Activated T-cell treated with anti-CD3 and anti-CD28 coated beads, Interleukin-2, amount 50 U/mL, for 4 hours (primary cell): ENCODE results near the gene GRB2. TPM values are rescaled to one million over a fixed set of nuclear protein-coding genes. Genes with fewer than 3 reads are reported as not detected.

Source experiments
- ATAC-seq, 2 donors: fragments of 200-7000 bp; cut with Tn5 transposase; one replicate each; pipeline ENCODE4 v1.10.0; 2021
- DNase-seq: peaks from one replicate; pipeline ENCODE4 v3.0.0-alpha.2; 2020
- H3K27me3 Mint-ChIP-seq: one replicate; pipeline ENCODE4 v1.8.0; 2021; ENCODE audit warnings: low read depth, mixed read lengths
- H3K36me3 Mint-ChIP-seq: one replicate; pipeline ENCODE4 v1.8.0; 2022; ENCODE audit warnings: mixed read lengths; ENCODE audit not compliant: insufficient read depth
- H3K4me1 Mint-ChIP-seq: one replicate; pipeline ENCODE4 v1.8.0; 2021; ENCODE audit warnings: low read depth, mixed read lengths
- H3K4me3 Mint-ChIP-seq: one replicate; pipeline ENCODE4 v1.8.0; 2021; ENCODE audit warnings: mild to moderate bottlenecking, moderate library complexity, mixed read lengths
- H3K9me3 Mint-ChIP-seq: one replicate; pipeline ENCODE4 v1.8.0; 2021; ENCODE audit warnings: mixed read lengths
- total RNA-seq, 3 donors: library from RNA; stranded (reverse); gene quantifications; one replicate each; pipeline ENCODE4 v1.2.1, GENCODE V29; 2021

GRB2 gene
- total RNA-seq, 3 donors from 2014 or later = 186 to 210 (median 207) TPM

DNA sequence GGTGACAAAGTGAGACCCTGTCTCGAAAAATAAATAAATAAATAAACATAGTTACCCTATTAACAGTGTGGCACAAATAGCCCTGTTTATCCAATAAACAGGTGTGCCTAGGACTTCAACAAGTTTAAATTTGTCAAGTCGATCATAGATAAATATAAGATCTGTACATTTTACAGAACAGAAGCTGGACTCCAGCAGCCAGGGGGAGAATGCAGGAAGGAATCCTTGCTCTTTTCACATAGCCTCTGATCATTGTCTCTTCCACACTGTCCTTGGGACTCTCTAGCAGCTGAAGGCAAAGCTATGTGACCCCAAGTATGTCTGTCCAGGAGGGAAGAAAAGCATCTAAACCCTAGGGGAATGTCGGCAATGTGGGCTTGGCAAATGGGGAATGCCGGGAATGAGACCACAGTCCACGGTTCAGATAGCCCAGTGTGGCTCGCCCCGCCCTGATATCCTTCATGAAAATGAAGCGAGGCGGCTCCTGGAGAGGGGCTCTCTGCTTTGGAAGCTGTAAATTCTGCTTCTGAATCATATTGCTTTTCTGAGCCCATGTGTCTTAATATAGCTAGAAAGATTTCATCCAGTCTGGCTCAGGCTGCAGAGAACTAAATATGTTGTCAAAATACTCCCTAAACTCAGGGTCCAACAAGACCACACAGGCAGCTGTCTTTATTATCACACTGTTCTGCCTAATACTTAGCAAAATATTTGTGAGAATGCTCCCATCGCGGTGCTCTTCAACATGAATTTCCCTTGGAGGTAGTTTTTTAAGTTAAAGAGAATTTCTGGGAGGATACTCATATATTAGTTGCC, 24.9 kb upstream of the GRB2 start:
- H3K27me3 Mint-ChIP-seq = peaks cover 4% of the 10 kb centered on the region
- H3K4me1 Mint-ChIP-seq = peaks cover 13% of the 10 kb centered on the region
- H3K9me3 Mint-ChIP-seq = no peaks in the 10 kb centered on the region
- no peak for ATAC-seq
- no peaks in the 10 kb centered on the region for H3K36me3 Mint-ChIP-seq
- H3K4me3 Mint-ChIP-seq = no peak overlapping the region
- no peak for DNase-seq

DNA sequence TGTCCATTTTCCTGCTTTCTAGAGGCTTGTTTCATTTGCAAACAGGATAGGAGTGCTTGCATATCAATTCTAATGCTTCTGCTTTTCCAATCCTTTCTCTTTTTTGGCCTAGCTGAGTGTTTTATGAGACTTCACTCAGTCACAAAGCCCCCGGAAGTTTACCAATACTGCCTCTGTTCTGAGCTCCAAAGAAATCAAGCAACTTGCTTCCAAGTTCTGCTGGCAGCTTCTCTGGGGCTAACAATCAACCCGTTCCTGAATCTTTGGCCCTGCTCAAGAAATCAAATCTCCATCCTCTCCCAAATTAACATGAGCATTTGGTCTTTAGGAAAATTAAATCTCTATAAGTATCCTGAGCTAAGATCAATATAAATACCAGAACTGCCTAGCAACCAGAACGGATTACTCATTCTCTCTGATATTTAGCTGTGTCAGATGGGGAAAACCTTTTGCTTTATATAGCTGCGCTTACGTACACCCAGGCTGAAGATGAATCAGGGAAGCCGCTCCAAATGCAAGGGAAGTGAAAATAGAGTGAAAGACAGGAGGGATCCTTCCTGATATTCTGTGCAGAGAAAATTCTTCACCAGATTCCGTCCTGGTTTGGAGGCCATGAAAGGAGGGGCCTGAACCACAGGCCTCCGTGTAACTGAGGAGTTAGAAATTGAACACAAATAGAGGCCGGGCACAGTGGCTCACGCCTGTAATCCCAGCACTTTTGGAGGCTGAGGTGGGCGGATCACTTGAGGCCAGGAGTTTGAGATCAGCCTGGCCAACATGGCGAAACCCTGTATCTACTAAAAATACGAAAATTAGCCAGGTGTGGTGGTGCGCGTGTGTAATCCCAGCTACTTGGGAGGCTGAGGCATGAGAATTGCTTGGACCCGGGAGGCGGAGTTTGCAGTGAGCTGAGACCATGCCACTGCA, 23.3 kb upstream of the GRB2 start:
- no peak overlapping the region for H3K4me3 Mint-ChIP-seq
- DNase-seq (no peak), ATAC-seq (no peak)
- H3K36me3 Mint-ChIP-seq = no peaks in the 10 kb centered on the region
- H3K9me3 Mint-ChIP-seq = no peaks in the 10 kb centered on the region
- H3K27me3 Mint-ChIP-seq = peaks cover 4% of the 10 kb centered on the region
- H3K4me1 Mint-ChIP-seq = peaks cover 7% of the 10 kb centered on the region

DNA sequence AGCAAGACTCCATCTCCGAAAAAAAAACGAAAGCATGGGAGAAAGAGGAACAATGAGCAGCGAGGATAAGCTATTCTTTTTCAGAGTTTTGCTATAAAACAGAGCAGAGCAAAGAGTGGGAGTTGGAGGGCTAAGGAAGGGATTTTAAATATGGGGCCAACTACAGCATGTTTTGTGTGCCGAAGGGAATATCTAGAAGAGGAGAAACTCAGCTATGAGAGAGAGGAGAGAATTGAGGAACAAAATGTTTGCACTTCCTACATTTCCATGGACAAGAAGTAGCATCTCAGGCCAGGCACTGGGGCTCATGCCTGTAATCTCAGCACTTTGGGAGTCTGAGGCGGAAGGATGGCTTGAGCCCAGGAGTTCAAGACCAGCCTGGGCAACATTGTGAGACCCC, 13.1 kb upstream of the GRB2 start:
- Mint-ChIP-seq H3K4me3 (no peak overlapping the region), H3K4me1 (no peaks in the 10 kb centered on the region), H3K9me3 (no peaks in the 10 kb centered on the region), H3K36me3 (no peaks in the 10 kb centered on the region), H3K27me3 (peaks cover 5% of the 10 kb centered on the region)
- no peak for ATAC-seq
- no peak for DNase-seq

DNA sequence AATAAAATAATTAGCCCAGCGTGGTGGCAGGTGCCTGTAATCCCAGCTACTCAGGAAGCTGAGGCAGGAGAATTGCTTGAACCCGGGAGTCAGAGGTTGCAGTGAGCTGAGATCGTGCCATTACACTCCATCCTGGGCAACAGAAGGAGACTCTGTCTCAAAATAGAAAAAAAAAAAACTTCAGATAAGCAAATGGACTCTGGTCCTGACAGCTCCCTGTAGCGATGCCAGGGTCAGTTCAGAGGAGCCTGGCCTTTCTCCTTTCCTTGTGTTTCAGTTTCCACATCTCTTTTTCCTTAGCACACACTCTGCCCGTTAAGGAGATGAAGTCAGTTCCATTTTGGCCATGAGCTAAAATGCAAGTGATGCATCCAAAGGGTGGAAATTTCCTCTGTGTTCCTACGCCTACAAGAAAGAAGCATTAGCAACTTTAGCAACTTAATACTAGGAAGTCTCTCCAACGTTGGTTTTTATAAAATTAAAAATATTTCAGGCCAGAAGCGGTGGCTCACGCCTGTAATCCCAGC, 11.6 kb upstream of the GRB2 start:
- no peak overlapping the region for H3K4me3 Mint-ChIP-seq
- H3K9me3 Mint-ChIP-seq = no peaks in the 10 kb centered on the region
- H3K27me3 Mint-ChIP-seq = peaks cover 7% of the 10 kb centered on the region
- peaks cover 8% of the 10 kb centered on the region for H3K4me1 Mint-ChIP-seq
- no peak for DNase-seq
- H3K36me3 Mint-ChIP-seq = no peaks in the 10 kb centered on the region
- no peak for ATAC-seq

DNA sequence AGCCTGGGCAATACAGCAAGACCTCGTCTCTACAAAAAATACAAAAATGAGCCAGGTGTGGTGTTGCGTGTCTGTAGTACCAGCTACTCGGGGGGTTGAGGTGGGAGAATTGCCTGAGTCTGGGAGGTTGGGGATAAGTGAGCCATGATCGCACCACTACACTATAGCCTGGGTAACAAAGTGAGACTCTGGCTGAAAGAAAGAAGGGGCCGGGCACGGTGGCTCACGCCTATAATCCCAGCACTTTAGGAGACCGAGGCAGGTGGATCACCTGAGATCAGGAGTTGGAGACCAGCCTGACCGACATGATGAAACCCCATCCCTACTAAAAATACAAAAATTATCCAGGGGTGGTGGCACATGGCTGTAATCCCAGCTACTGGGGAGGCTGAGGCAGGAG, 10.5 kb upstream of the GRB2 start:
- peaks cover 15% of the 10 kb centered on the region for H3K4me1 Mint-ChIP-seq
- H3K36me3 Mint-ChIP-seq = no peaks in the 10 kb centered on the region

DNA sequence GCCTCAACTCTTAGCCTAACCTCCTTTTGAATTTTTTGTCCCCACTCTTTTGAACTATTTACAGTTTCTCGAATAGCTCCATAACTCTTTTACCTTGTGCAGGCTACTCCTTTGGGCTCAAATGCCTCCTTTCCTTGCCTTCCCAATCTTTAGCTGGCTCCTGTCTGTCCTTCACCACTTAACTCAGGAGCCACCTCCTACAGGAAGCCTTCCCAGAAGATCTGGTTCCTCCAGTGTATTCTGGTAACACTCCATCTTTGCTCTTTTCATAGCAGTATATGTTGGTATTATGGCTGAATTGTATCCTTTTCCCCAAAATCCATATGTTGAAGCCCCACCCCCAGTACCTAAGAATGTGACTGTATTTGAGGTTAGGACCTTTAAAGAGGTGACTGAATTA, 9.0 kb upstream of the GRB2 start:
- DNase-seq (no peak), ATAC-seq (no peak)
- H3K27me3 Mint-ChIP-seq = peaks cover 7% of the 10 kb centered on the region
- H3K36me3 Mint-ChIP-seq = no peaks in the 10 kb centered on the region
- H3K9me3 Mint-ChIP-seq = no peaks in the 10 kb centered on the region
- H3K4me1 Mint-ChIP-seq = peaks cover 15% of the 10 kb centered on the region
- H3K4me3 Mint-ChIP-seq = no peak overlapping the region

More for the DNA sequence above, 10.5 kb upstream of the GRB2 start:
- H3K27me3 Mint-ChIP-seq = peaks cover 7% of the 10 kb centered on the region
- no peak for DNase-seq
- ATAC-seq = no peak
- H3K4me3 Mint-ChIP-seq = no peak overlapping the region
- no peaks in the 10 kb centered on the region for H3K9me3 Mint-ChIP-seq

DNA sequence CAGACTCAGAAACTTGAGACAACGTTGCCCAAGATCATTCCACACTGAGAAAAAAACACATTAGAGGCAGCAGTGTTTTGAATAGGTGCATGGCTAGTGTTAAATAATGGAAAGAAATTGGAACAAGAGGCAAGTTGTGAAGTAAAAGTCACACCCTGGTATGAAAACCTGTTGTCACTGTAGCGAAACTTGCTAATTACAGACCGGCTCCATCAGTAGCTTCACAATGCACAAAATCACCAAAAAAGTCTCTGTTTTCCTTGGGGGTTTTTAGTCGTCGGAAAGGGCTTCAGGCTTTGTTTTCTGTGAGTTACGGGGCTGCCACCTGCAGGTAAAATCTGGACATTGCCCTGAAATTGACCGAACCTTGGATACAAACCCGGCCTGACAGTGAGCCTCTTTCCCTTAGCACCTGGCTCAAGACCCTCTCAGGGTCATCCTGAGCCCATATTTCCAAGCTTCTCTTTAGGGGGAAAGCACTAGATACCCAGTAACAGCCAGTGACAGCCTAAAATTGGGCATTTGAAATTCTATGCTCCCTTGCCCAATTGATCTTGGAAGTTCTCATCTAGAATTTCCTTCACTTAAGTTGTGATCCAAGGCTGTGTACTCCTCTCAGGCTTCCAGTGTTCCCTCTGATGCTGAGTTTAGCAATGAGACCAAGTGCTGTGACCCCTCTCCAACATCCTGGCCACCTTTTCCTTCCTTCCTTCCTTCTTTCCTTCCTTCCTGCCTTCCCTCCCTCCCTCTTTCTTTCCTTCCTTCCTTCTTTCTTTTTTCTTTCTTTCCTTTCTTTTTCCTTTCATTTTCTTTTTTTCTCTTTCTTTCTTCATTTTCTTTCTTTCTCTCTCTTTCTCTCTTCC, 7.2 kb upstream of the GRB2 start:
- peak overlapping the region; percentile 48 for H3K4me3 Mint-ChIP-seq
- DNase-seq = peak; percentile 69
- peaks cover 7% of the 10 kb centered on the region for H3K27me3 Mint-ChIP-seq
- peaks cover 15% of the 10 kb centered on the region for H3K4me1 Mint-ChIP-seq
- no peaks in the 10 kb centered on the region for H3K9me3 Mint-ChIP-seq
- no peaks in the 10 kb centered on the region for H3K36me3 Mint-ChIP-seq
- ATAC-seq = peak; percentile 85 to 89

DNA sequence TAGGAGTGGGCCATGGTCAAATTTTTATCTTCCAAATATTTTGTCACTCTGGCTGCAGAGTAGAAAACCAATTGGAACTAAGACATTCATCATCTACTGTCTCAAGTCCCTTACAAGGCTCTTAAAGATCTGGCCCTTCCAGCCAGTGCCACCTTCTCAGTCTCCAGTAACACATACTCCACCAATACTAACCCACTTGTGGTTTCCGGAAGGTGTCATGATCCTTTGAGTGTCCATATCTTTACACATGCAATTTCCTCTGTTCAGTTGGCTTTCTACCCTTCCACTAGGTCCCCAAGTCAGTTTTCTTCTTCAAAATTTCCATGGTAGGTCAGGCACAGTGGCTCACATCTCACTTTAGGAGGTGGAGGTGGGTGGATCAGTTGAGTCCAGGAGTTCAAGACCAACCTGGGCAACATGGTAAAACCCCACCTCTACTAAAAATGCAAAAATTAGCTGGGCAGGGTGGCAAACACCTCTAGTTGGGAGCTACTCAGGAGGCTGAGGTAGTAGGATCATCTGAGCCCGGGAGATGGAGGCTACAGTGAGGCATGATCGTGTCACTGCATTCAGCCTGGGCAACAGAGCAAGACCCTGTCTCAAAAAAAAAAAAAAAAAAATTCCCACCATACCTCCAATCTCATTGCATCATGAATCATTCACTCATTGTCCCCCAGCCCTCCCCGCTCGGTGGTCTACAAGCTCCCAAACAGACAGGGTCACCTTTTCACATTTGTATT, 6.0 kb upstream of the GRB2 start:
- no peak for ATAC-seq
- H3K9me3 Mint-ChIP-seq = no peaks in the 10 kb centered on the region
- no peak for DNase-seq
- H3K27me3 Mint-ChIP-seq = peaks cover 7% of the 10 kb centered on the region
- H3K36me3 Mint-ChIP-seq = no peaks in the 10 kb centered on the region
- H3K4me3 Mint-ChIP-seq = no peak overlapping the region
- peaks cover 19% of the 10 kb centered on the region for H3K4me1 Mint-ChIP-seq

DNA sequence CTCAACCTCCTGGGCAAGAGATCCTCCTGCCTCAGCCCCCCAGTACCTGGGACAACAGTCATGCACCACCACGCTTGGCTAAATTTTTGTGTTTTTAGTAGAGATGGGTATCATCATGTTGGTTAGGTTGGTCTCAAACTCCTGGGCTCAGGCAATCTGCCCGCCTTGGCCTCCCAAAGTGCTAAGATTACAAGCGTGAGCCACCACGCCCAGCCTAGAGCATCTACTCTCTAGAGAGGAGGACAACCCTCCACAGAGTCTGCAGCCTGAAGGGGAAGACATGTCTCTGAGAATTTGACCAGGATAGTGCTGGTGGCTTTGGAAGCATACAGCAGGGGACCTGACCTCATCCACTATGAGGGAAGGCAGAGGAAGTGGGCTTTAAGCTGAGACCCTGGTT, 4.7 kb upstream of the GRB2 start:
- DNase-seq (no peak), ATAC-seq (no peak)
- H3K4me1 Mint-ChIP-seq = peaks cover 24% of the 10 kb centered on the region
- H3K27me3 Mint-ChIP-seq = peaks cover 7% of the 10 kb centered on the region
- H3K4me3 Mint-ChIP-seq = no peak overlapping the region
- no peaks in the 10 kb centered on the region for H3K9me3 Mint-ChIP-seq
- H3K36me3 Mint-ChIP-seq = no peaks in the 10 kb centered on the region

DNA sequence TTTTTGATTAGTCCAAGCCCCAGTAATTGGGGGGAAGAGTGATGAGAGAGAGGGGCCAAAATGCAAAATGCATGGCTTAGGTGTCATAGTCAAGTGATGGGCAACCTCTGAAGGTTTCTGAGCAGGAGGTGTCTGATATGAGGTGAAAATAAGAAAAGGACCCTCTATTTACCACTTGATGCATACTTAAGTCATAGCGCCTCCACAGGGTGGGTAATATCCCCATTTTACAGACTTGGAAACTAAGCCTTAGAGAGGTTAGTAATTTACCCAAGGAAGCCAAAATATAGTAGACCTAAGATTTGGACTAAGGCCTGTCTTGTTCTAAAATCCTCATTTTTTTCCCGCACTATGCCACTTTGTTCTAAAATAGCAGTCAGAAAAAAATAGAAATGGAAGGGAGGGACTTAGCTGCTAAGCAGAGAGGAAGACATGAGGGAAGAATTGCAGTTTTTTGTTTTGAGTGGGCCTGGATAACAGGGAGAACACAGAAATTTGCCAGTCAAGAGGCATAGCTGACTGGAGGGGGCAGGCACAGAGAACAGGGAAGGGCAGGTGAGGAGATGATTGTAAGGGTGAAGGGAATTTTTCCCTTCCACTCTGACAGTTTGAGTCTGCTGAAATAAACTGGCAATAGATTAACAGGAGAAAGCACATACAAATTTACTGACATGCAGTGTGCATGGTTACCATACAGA, 2.3 kb upstream of the GRB2 start:
- ATAC-seq (no peak), DNase-seq (no peak)
- no peaks in the 10 kb centered on the region for H3K9me3 Mint-ChIP-seq
- H3K4me1 Mint-ChIP-seq = peaks cover 34% of the 10 kb centered on the region
- H3K36me3 Mint-ChIP-seq = no peaks in the 10 kb centered on the region
- no peak overlapping the region for H3K4me3 Mint-ChIP-seq
- H3K27me3 Mint-ChIP-seq = no peaks in the 10 kb centered on the region

DNA sequence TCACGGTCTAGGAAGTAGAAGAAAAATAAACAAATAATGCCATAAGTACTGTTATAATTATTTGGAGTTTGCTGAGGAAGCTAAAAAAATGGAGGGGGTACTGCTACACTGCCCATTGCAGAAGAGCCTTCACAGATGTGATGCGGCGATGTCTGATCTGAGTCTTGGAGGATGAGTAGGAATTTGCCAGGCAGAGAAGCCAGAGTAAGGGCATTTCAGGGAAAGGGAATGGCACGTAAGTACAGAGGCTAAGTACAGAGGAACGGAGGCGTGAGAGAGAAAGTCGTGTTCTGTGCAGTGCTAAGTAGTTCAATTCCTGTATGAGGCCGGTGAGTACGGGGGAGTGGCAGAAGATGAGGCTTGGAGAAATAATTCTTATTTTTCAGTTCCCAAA, 741 bp upstream of the GRB2 start:
- no peaks in the 10 kb centered on the region for H3K9me3 Mint-ChIP-seq
- no peaks in the 10 kb centered on the region for H3K27me3 Mint-ChIP-seq
- peaks cover 36% of the 10 kb centered on the region for H3K4me1 Mint-ChIP-seq
- ATAC-seq (no peak), DNase-seq (no peak)
- H3K4me3 Mint-ChIP-seq = peak overlapping the region; percentile 97
- H3K36me3 Mint-ChIP-seq = no peaks in the 10 kb centered on the region

DNA sequence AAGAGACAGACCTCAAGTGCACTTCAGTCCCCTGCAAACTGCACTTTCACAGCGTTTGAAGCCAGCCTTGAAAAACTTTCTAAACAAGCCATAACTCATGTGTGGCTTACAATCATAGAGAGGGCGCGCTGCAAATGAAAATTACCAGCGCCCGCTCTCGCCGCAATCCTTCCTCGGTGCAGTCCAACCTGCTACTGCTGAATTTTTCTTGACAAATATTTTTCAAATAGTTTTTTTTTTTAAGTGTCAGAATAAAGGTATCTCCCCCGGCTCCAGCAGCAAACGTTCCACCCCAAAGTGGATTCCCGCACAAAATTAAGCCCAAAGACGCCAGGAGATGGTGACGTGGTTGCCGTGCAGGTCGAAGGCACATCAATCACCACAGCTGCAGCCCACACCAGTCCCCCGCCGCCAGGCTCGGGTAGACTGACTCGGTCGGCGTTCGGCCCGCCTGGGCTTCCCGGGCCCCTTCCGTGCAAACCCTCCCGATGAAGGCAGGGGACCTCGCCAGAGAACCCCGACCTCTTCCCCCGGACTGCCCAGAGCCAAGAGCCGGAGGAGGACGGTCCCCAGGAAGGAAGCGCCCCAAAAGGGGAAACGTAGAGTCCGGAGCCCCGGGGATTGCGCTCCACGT, 630 bp downstream of the GRB2 start:
- Mint-ChIP-seq H3K36me3 (no peaks in the 10 kb centered on the region), H3K9me3 (no peaks in the 10 kb centered on the region), H3K4me1 (peaks cover 47% of the 10 kb centered on the region), H3K4me3 (peak overlapping the region; percentile 97), H3K27me3 (no peaks in the 10 kb centered on the region)
- peak; percentile 41 for DNase-seq
- peak; percentile 41 to 47 for ATAC-seq
